Endodermal cell (in vitro differentiated cells): Measurements from ENCODE around the gene KIAA2012. TPM values are rescaled to one million over a fixed set of nuclear protein-coding genes. Genes with fewer than 3 reads are reported as not detected.

Experiments
- DNase-seq: peaks from one replicate; pipeline ENCODE4 v3.0.0-alpha.2; 2017
- H3K27ac ChIP-seq: 2 replicates; pipeline ENCODE4 v1.5.1; 2013; ENCODE audit warnings: mild to moderate bottlenecking, low read depth, low read length, moderate library complexity
- H3K27me3 ChIP-seq: 2 replicates; pipeline ENCODE4 v1.6.1; 2013; ENCODE audit warnings: mild to moderate bottlenecking, low read length, moderate library complexity; ENCODE audit not compliant: insufficient read depth, control insufficient read depth, poor library complexity, severe bottlenecking
- H3K36me3 ChIP-seq: 2 replicates; pipeline ENCODE4 v1.7.0; 2013; ENCODE audit warnings: mild to moderate bottlenecking, low read length, moderate library complexity; ENCODE audit not compliant: control insufficient read depth, insufficient read depth
- H3K4me1 ChIP-seq: one replicate; pipeline ENCODE4 v1.7.0; 2013; ENCODE audit warnings: low read length; ENCODE audit not compliant: control insufficient read depth, insufficient read depth
- H3K4me3 ChIP-seq: 2 replicates; pipeline ENCODE4 v1.5.1; 2013; ENCODE audit warnings: mild to moderate bottlenecking, low read length, moderate library complexity
- H3K9ac ChIP-seq: 2 replicates; pipeline ENCODE4 v1.6.1; 2013; ENCODE audit warnings: mild to moderate bottlenecking, low read length, moderate library complexity; ENCODE audit not compliant: poor library complexity, severe bottlenecking; ENCODE audit errors: extremely low read depth
- H3K9me3 ChIP-seq: 2 replicates; pipeline ENCODE4 v1.6.1; 2013; ENCODE audit warnings: mild to moderate bottlenecking, low read length, moderate library complexity; ENCODE audit not compliant: control insufficient read depth
- H3K27ac Mint-ChIP-seq: 2 replicates; pipeline ENCODE4 v1.8.0; 2020; ENCODE audit warnings: mixed read lengths
- H3K27me3 Mint-ChIP-seq: 2 replicates; pipeline ENCODE4 v1.8.0; 2021; ENCODE audit warnings: mild to moderate bottlenecking, mixed read lengths; ENCODE audit not compliant: insufficient read depth
- H3K36me3 Mint-ChIP-seq: 2 replicates; pipeline ENCODE4 v1.8.0; 2020; ENCODE audit warnings: low read depth, mixed read lengths
- H3K4me1 Mint-ChIP-seq: 2 replicates; pipeline ENCODE4 v1.8.0; 2020; ENCODE audit warnings: mixed read lengths
- H3K4me3 Mint-ChIP-seq: 2 replicates; pipeline ENCODE4 v1.8.0; 2020; ENCODE audit warnings: mild to moderate bottlenecking, moderate library complexity, mixed read lengths
- H3K9me3 Mint-ChIP-seq: 2 replicates; pipeline ENCODE4 v1.8.0; 2020; ENCODE audit warnings: mild to moderate bottlenecking, mixed read lengths
- CTCF ChIP-seq: fragments of 200-600 bp; sonication (generic); conservative IDR thresholded peaks from 2 replicates; pipeline ENCODE4 v1.5.0; 2021; ENCODE audit warnings: antibody characterized with exemption, mild to moderate bottlenecking
- WGBS, 2 experiments: methylation state at CpG; one replicate each; pipeline versions ENCODE4 v1.1.5 to v1.1.7; 2013; ENCODE audit warnings: missing lambda C conversion rate in 2 of 2, mixed read lengths in 1 of 2; ENCODE audit not compliant: insufficient coverage in 1 of 2, insufficient read length in 1 of 2; 5-methylcytosine and 5-hydroxymethylcytosine counted together
- total RNA-seq, 2 donors: library from RNA; stranded (reverse); fragmentation: NEBNext Ultra II Directional in 1 of 2; extraction: Animal tissue kit (Norgen Biotek cat#: 25700) in 1 of 2; gene quantifications; 2 replicates in 1 of 2; 3 replicates in 1 of 2; pipeline ENCODE4 v1.2.1, GENCODE V29; 2021

Gene KIAA2012
- total RNA-seq, 2 donors from 2014 or later, result 0.62 to 1.0 TPM

GRCh38 chr2:202161151-202161835 lies 88.2 kb downstream of the KIAA2012 start:
- H3K27ac Mint-ChIP-seq, result no peak overlapping the region
- H3K4me3 ChIP-seq, result no peak overlapping the region
- H3K27ac ChIP-seq, result no peak overlapping the region

DNA sequence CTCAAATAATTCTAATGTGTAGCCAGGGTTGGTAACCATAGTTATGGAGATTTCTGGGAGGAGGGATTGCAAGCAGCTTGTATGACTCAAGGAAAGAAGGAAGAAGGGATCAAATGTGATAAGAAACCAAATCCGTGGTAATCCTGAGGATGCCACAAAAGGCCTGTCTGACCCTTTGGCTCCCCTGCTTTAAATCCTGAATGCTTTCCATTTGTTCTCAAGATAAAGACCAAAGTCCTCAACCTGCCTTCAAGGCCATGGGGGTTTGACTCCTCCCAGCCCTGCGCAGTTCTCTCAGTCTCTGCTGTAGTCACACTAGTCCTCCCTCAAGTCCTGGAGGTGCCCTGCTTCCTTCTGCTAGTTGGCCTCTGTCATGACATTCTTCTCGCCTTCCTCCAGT lies 91.4 kb downstream of the KIAA2012 start:
- Histone ChIP-seq H3K9ac (peak overlapping the region; percentile 62), H3K27ac (no peak overlapping the region), H3K9me3 (no peaks in the 10 kb centered on the region), H3K4me1 (peaks cover 12% of the 10 kb centered on the region), H3K36me3 (no peaks in the 10 kb centered on the region), H3K4me3 (peak overlapping the region; percentile 52), H3K27me3 (no peaks in the 10 kb centered on the region)
- peaks cover 2% of the 10 kb centered on the region for H3K27me3 Mint-ChIP-seq
- 41 to 65% methylated on average over 3 of the region's 3 CpGs for WGBS, 2 experiments
- DNase-seq, result peak; percentile 67
- peaks cover 35% of the 10 kb centered on the region for H3K4me1 Mint-ChIP-seq
- peak overlapping the region; percentile 1 for H3K4me3 Mint-ChIP-seq
- no peaks in the 10 kb centered on the region for H3K36me3 Mint-ChIP-seq
- no peaks in the 10 kb centered on the region for H3K9me3 Mint-ChIP-seq
- peak overlapping the region; percentile 79 for H3K27ac Mint-ChIP-seq
- no peak for TF ChIP-seq CTCF

More at GRCh38 chr2:202161151-202161835, 88.2 kb downstream of the KIAA2012 start:
- H3K9me3 Mint-ChIP-seq, result no peaks in the 10 kb centered on the region
- H3K9me3 ChIP-seq, result no peaks in the 10 kb centered on the region
- peaks cover 15% of the 10 kb centered on the region for H3K4me1 ChIP-seq
- no peaks in the 10 kb centered on the region for H3K27me3 ChIP-seq
- no peaks in the 10 kb centered on the region for H3K36me3 Mint-ChIP-seq
- H3K27me3 Mint-ChIP-seq, result no peaks in the 10 kb centered on the region
- no peak overlapping the region for H3K9ac ChIP-seq
- H3K4me3 Mint-ChIP-seq, result no peak overlapping the region
- no peak for DNase-seq
- peaks cover 51% of the 10 kb centered on the region for H3K4me1 Mint-ChIP-seq
- H3K36me3 ChIP-seq, result no peaks in the 10 kb centered on the region
- WGBS, 2 experiments, result 92 to 94% methylated on average over 7 to 8 of the region's 8 CpGs
- TF ChIP-seq CTCF, result no peak

DNA sequence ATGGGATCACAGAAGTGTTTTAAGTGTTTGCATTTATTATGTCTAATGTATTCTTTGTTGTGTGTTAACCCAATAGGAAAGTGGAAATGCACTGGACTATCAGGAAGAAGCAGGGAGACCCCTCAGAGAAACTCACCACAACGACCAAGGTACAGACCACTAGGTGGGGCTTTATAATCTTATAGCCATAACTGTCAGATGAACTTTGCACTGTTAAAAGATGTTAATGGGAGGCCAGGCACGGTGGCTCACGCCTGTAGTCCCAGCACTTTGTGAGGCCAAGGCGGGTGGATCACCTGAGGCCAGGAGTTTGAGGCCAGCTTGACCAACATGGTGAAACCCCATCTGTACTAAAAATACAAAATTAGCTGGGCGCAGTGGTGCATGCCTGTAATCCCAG lies 92.2 kb downstream of the KIAA2012 start:
- peaks cover 6% of the 10 kb centered on the region for H3K27me3 Mint-ChIP-seq
- no peaks in the 10 kb centered on the region for H3K9me3 Mint-ChIP-seq
- Histone ChIP-seq H3K9me3 (no peaks in the 10 kb centered on the region), H3K36me3 (no peaks in the 10 kb centered on the region), H3K4me1 (peaks cover 12% of the 10 kb centered on the region), H3K27me3 (no peaks in the 10 kb centered on the region), H3K9ac (no peak overlapping the region), H3K4me3 (no peak overlapping the region), H3K27ac (no peak overlapping the region)
- peaks cover 42% of the 10 kb centered on the region for H3K4me1 Mint-ChIP-seq
- peak overlapping the region; percentile 79 for H3K27ac Mint-ChIP-seq
- 75 to 86% methylated on average over 3 to 5 of the region's 5 CpGs for WGBS, 2 experiments
- no peak for DNase-seq
- no peak overlapping the region for H3K4me3 Mint-ChIP-seq
- TF ChIP-seq CTCF, result peak; percentile 57
- H3K36me3 Mint-ChIP-seq, result no peaks in the 10 kb centered on the region
